ENCODE results near the gene POLQ. TPM values are rescaled to one million over a fixed set of nuclear protein-coding genes. Genes with fewer than 3 reads are reported as not detected.
A peak's percentile ranks its signal among the peaks of the same experiment; 100 is the strongest.

The POLQ gene
- polyA plus RNA-seq, 1 donor (not counting 4 experiments of a cell fraction or from before 2014, with no cell fraction given) = 4.4 TPM

DNA sequence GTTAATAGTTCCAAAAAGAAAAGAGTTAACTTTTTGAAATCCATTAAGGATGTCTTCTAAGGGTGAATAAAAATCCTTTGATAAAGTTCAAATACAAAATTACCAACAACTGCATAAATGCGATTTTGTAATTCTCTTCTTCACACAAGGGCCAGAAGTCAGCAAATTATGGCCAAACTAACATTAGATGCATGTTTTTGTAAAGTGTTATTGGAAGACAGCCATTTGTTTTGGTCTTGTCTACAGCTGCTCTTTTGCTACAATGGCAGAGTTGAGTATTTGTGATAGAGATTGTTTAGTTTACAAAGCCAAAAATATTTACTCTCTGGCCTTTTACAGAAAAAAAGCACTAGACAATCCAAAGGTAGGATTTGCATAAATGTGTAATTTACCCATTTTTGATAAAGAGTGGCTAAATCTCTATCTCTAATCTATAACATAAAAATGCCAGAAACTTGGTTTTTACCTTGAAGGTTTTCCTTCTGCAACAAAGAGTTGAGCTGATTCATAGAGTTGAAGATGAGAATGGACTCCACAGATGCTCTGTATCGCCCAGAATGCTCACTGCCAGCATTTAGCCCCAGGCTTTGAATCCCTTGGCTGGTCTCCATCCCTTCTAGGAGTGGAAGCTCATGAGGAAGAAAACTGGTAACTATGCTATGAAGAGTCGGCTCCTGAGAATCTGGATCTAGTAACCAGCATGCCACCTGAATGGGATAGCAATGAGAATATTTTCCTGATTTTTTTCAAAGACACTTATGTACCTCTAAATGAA lies 64.5 kb downstream of the POLQ start:
- Histone ChIP-seq H3K9me3 (ENCODE audit: control insufficient read depth, low read depth, low read length) (no peaks in the 10 kb centered on the region), H4K20me1 (ENCODE audit: control insufficient read depth, extremely low read depth, insufficient read depth, low read length) (no peaks in the 10 kb centered on the region), H3K9me1 (ENCODE audit: control insufficient read depth, extremely low read depth, insufficient read depth, low read length) (no peaks in the 10 kb centered on the region), H3K4me2 (ENCODE audit: control insufficient read depth, extremely low read depth, insufficient read depth, low read depth, low read length) (peak overlapping the region; percentile 22), H2AFZ (ENCODE audit: control insufficient read depth, low read length) (no peak overlapping the region), H3K79me2 (ENCODE audit: control insufficient read depth, insufficient read depth, low read length) (no peaks in the 10 kb centered on the region), H3K27me3 (ENCODE audit: control insufficient read depth, extremely low read depth, insufficient read depth, low read length) (no peaks in the 10 kb centered on the region), H3K4me1 (ENCODE audit: control insufficient read depth, extremely low read depth, insufficient read depth, low read length) (peaks cover 18% of the 10 kb centered on the region), H3K9ac (ENCODE audit: control insufficient read depth, extremely low read depth, insufficient read depth, low read length) (no peak overlapping the region), H3K27ac (ENCODE audit: control insufficient read depth, insufficient read depth, low read length) (no peak overlapping the region), H3K36me3 (ENCODE audit: control insufficient read depth in 2 of 2, extremely low read depth in 1 of 2, insufficient read depth in 2 of 2, low read length in 2 of 2) (peaks cover 0 to 7% of the 10 kb centered on the region in 2 experiments), H3K4me3 (ENCODE audit: control insufficient read depth in 2 of 3, extremely low read depth in 1 of 3, insufficient read depth in 2 of 3, low read depth in 1 of 3, low read length in 3 of 3) (no peak overlapping the region)
- FAIRE-seq (no peak), DNase-seq (ENCODE audit: low read depth, low spot score) (no peak)
- TF ChIP-seq, protein P1, sequence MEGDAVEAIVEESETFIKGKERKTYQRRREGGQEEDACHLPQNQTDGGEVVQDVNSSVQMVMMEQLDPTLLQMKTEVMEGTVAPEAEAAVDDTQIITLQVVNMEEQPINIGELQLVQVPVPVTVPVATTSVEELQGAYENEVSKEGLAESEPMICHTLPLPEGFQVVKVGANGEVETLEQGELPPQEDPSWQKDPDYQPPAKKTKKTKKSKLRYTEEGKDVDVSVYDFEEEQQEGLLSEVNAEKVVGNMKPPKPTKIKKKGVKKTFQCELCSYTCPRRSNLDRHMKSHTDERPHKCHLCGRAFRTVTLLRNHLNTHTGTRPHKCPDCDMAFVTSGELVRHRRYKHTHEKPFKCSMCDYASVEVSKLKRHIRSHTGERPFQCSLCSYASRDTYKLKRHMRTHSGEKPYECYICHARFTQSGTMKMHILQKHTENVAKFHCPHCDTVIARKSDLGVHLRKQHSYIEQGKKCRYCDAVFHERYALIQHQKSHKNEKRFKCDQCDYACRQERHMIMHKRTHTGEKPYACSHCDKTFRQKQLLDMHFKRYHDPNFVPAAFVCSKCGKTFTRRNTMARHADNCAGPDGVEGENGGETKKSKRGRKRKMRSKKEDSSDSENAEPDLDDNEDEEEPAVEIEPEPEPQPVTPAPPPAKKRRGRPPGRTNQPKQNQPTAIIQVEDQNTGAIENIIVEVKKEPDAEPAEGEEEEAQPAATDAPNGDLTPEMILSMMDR (optimal IDR thresholded peaks at IDR 0.05 in 1 of 3, IDR thresholded peaks at IDR 0.05 in 1 of 3, conservative IDR thresholded peaks at IDR 0.05 in 1 of 3; ENCODE audit: extremely low read depth in 1 of 3, insufficient read depth in 2 of 3, low read length in 3 of 3) = no peak
- TF ChIP-seq EZH2 (IDR thresholded peaks at IDR 0.05; ENCODE audit: low read length) = no peak
- dilution Hi-C loops (cut with MboI; ENCODE audit: extremely low pct_ligation_motif_present, low sequenced_read_pairs) = no loop called here

DNA sequence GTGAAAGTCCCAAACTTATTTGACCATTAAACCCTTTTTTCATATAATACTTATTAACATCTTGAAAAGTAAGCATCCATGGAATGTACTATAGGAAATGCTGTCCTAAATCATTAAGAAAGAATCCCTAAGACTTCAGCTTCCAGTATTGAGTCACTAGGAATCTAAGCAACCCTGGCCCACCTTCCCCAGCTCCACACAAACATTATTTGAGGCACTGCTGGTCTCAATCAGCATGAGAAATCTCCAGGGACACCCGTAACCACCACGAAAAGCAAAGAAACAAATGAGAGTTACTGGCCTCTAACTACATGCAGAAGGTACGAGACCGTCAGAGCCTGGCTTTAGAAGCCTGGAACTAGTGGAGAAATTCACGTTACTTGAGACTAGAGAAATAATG lies 68.2 kb downstream of the POLQ start:
- Histone ChIP-seq H2AFZ (ENCODE audit: control insufficient read depth, low read length) (no peak overlapping the region), H3K9ac (ENCODE audit: control insufficient read depth, extremely low read depth, insufficient read depth, low read length) (no peak overlapping the region), H3K27ac (ENCODE audit: control insufficient read depth, insufficient read depth, low read length) (no peak overlapping the region), H3K4me1 (ENCODE audit: control insufficient read depth, extremely low read depth, insufficient read depth, low read length) (peaks cover 9% of the 10 kb centered on the region), H4K20me1 (ENCODE audit: control insufficient read depth, extremely low read depth, insufficient read depth, low read length) (no peaks in the 10 kb centered on the region), H3K27me3 (ENCODE audit: control insufficient read depth, extremely low read depth, insufficient read depth, low read length) (no peaks in the 10 kb centered on the region), H3K36me3 (ENCODE audit: control insufficient read depth in 2 of 2, extremely low read depth in 1 of 2, insufficient read depth in 2 of 2, low read length in 2 of 2) (peaks cover 0 to 22% of the 10 kb centered on the region in 2 experiments), H3K9me1 (ENCODE audit: control insufficient read depth, extremely low read depth, insufficient read depth, low read length) (no peaks in the 10 kb centered on the region), H3K4me2 (ENCODE audit: control insufficient read depth, extremely low read depth, insufficient read depth, low read depth, low read length) (no peak overlapping the region), H3K9me3 (ENCODE audit: control insufficient read depth, low read depth, low read length) (no peaks in the 10 kb centered on the region), H3K4me3 (ENCODE audit: control insufficient read depth in 2 of 3, extremely low read depth in 1 of 3, insufficient read depth in 2 of 3, low read depth in 1 of 3, low read length in 3 of 3) (no peak overlapping the region), H3K79me2 (ENCODE audit: control insufficient read depth, insufficient read depth, low read length) (no peaks in the 10 kb centered on the region)
- no peak for DNase-seq (ENCODE audit: low read depth, low spot score)
- FAIRE-seq = no peak
- dilution Hi-C loops (cut with MboI; ENCODE audit: extremely low pct_ligation_motif_present, low sequenced_read_pairs) = no loop called here
- TF ChIP-seq, protein P1 (optimal IDR thresholded peaks at IDR 0.05 in 1 of 3, IDR thresholded peaks at IDR 0.05 in 1 of 3, conservative IDR thresholded peaks at IDR 0.05 in 1 of 3; ENCODE audit: extremely low read depth in 1 of 3, insufficient read depth in 2 of 3, low read length in 3 of 3) = no peak
- no peak for TF ChIP-seq EZH2 (IDR thresholded peaks at IDR 0.05; ENCODE audit: low read length)

Measured in keratinocyte (primary cell).